Glutamatergic neuron (in vitro differentiated cells): ENCODE measurements around the gene GPX2. TPM values are rescaled to one million over a fixed set of nuclear protein-coding genes. Genes with fewer than 3 reads are reported as not detected.

Source experiments
- DNase-seq: peaks from one replicate; pipeline ENCODE4 v3.0.0; 2022
- H3K27ac Mint-ChIP-seq: one replicate; pipeline ENCODE4 v1.8.0; 2020; ENCODE audit warnings: mild to moderate bottlenecking, mixed read lengths, inconsistent platforms; ENCODE audit not compliant: unreplicated experiment
- H3K27me3 Mint-ChIP-seq: one replicate; pipeline ENCODE4 v1.8.0; 2020; ENCODE audit warnings: mild to moderate bottlenecking, moderate library complexity, mixed read lengths, inconsistent platforms; ENCODE audit not compliant: unreplicated experiment
- H3K36me3 Mint-ChIP-seq: one replicate; pipeline ENCODE4 v1.8.0; 2020; ENCODE audit warnings: mild to moderate bottlenecking, mixed read lengths, inconsistent platforms; ENCODE audit not compliant: unreplicated experiment
- H3K4me1 Mint-ChIP-seq: one replicate; pipeline ENCODE4 v1.8.0; 2020; ENCODE audit warnings: mild to moderate bottlenecking, low read depth, mixed read lengths, inconsistent platforms; ENCODE audit not compliant: unreplicated experiment
- H3K4me3 Mint-ChIP-seq: one replicate; pipeline ENCODE4 v1.8.0; 2020; ENCODE audit warnings: mild to moderate bottlenecking, mixed read lengths, inconsistent platforms; ENCODE audit not compliant: unreplicated experiment
- H3K9me3 Mint-ChIP-seq: one replicate; pipeline ENCODE4 v1.8.0; 2020; ENCODE audit warnings: mild to moderate bottlenecking, moderate library complexity, mixed read lengths, inconsistent platforms; ENCODE audit not compliant: unreplicated experiment
- total RNA-seq: library from RNA; stranded (reverse); fragmentation: NEBNext Ultra II Directional; extraction: Animal tissue kit (Norgen Biotek cat#: 25700); gene quantifications from one replicate; pipeline ENCODE4 v1.2.1, GENCODE V29; 2021; ENCODE audit not compliant: unreplicated experiment
- TF ChIP-seq, protein P1 (sequence below): fragments of 200-600 bp; sonication (generic); IDR thresholded peaks from one replicate; pipeline ENCODE4 v1.5.0; 2021; ENCODE audit not compliant: partially characterized antibody, unreplicated experiment

GPX2 gene
- total RNA-seq, 1 donor from 2014 or later, result 1.3 TPM

DNA sequence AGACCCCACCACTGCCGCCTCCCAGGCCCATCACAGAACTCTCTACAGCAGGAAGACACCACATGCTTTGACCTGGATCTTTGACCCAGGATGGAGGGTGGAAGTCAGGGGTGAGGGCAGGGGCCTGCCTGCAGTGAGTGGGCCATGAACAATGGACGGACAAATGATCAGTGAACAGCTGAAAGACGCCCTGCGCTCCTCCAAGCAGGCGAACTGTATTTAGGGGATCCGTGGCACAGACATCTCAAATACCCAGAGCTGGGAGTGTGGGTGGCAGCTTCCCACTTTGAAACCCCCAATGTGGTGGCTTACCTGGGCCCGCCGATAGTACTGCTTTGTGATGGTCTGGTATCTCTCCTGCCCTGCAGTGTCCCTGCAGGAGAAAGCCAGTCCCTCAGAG lies 8.7 kb upstream of the GPX2 start:
- no peaks in the 10 kb centered on the region for H3K4me1 Mint-ChIP-seq
- H3K9me3 Mint-ChIP-seq, result peaks cover 2% of the 10 kb centered on the region
- H3K36me3 Mint-ChIP-seq, result peaks cover 10% of the 10 kb centered on the region
- no peak overlapping the region for H3K4me3 Mint-ChIP-seq
- TF ChIP-seq, protein P1, sequence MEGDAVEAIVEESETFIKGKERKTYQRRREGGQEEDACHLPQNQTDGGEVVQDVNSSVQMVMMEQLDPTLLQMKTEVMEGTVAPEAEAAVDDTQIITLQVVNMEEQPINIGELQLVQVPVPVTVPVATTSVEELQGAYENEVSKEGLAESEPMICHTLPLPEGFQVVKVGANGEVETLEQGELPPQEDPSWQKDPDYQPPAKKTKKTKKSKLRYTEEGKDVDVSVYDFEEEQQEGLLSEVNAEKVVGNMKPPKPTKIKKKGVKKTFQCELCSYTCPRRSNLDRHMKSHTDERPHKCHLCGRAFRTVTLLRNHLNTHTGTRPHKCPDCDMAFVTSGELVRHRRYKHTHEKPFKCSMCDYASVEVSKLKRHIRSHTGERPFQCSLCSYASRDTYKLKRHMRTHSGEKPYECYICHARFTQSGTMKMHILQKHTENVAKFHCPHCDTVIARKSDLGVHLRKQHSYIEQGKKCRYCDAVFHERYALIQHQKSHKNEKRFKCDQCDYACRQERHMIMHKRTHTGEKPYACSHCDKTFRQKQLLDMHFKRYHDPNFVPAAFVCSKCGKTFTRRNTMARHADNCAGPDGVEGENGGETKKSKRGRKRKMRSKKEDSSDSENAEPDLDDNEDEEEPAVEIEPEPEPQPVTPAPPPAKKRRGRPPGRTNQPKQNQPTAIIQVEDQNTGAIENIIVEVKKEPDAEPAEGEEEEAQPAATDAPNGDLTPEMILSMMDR, result no peak
- no peak overlapping the region for H3K27ac Mint-ChIP-seq
- H3K27me3 Mint-ChIP-seq, result no peaks in the 10 kb centered on the region
- DNase-seq, result no peak

DNA sequence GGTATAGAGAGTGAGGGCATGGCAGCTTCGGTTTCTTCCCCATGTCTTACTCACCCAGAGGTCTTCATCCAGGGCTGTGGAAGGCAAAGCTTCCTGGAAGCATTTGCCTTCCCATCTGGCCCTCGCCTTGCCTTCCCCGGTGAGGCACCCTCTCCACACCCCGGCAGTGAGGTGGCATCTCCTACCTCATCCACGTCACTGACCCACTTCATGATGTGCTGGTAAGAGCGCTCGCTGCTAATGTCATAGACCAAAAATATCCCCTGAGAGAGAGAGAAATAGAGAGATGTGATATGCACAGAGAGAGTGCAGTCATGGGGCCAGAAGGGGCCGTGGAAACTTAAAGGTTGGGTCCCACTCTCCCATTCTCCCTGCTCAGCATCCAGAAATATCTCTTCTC lies 8.3 kb upstream of the GPX2 start:
- Mint-ChIP-seq H3K36me3 (peaks cover 10% of the 10 kb centered on the region), H3K4me1 (no peaks in the 10 kb centered on the region), H3K9me3 (peaks cover 2% of the 10 kb centered on the region), H3K27me3 (no peaks in the 10 kb centered on the region), H3K27ac (no peak overlapping the region), H3K4me3 (no peak overlapping the region)
- no peak for DNase-seq
- TF ChIP-seq, protein P1, result no peak

GRCh38 chr14:64948612-64949210 lies 6.2 kb upstream of the GPX2 start:
- Mint-ChIP-seq H3K9me3 (peaks cover 7% of the 10 kb centered on the region), H3K36me3 (peaks cover 6% of the 10 kb centered on the region), H3K4me3 (no peak overlapping the region), H3K27me3 (no peaks in the 10 kb centered on the region), H3K4me1 (no peaks in the 10 kb centered on the region), H3K27ac (no peak overlapping the region)
- TF ChIP-seq, protein P1, result no peak
- DNase-seq, result no peak

DNA sequence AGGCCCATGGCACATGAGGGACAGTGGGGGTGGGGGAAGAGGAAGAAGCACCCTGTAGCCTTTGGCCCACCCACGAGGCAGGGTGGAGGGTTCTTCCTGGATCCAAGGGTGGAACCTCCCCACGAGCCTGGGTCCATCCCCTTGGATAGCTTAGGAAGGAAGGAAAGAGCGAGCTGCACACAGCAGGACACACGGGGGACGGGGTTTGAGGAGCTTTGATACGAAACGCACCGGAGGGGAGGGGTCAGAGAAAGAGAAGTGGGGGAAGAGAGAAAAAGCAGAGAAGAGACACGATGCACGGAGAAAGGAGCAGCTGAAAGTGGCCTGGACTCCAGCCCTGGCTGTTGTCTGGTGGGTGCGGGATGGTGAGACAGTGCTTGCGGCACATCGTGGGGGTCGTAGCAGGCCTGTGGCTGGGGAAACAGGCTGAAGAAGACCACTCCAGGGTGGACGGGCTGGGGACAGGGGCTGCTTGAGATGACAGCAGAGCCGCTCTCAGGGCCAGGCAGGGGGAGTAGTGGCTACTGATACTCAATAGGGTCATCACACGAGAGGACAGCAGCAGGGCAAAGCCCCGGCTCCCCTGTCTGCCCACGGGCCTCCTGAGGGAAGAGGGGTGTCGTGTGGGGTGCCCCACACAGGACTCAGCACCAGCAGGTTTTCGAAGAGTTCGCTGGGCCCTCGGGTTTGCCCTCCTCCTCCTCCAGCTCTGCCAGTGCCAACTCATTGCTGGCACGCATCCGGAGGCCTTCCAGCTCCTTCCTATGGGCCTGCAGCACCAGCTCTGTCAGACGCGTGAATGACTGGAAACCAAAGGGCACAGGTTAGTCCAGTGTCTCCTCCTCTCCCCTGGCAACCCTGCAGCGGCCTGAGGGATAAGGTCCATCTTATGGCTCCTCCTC lies 5.4 kb upstream of the GPX2 start:
- TF ChIP-seq, protein P1, result no peak
- Mint-ChIP-seq H3K27me3 (no peaks in the 10 kb centered on the region), H3K27ac (no peak overlapping the region), H3K36me3 (peaks cover 6% of the 10 kb centered on the region), H3K4me1 (no peaks in the 10 kb centered on the region), H3K4me3 (no peak overlapping the region), H3K9me3 (peaks cover 7% of the 10 kb centered on the region)
- DNase-seq, result no peak
